PC-3 (cell line): ENCODE results near the gene ST3GAL6. TPM values are rescaled to one million over a fixed set of nuclear protein-coding genes. Genes with fewer than 3 reads are reported as not detected.

Experiments used
- ATAC-seq: fragments of 200-7000 bp; cut with Tn5 transposase; 2 replicates; pipeline ENCODE4 v1.9.1; 2020; ENCODE audit warnings: mild to moderate bottlenecking, moderate library complexity
- BruUV-seq: library from RNA; stranded (reverse); fragments of 400-500 nt; replicated peaks from 2 replicates; lab custom pipeline; 2021; lab: Mats Ljungman, UMichigan
- CTCF ChIA-PET: fragments of 300-600 bp; sonication (Branson Sonifier 250); formaldehyde crosslinking; loops from one replicate; lab custom pipeline; 2022; ENCODE audit warnings: antibody characterized with exemption; lab: Charles Lee
- POLR2A ChIA-PET: fragments of 300-600 bp; sonication (Branson Sonifier 250); formaldehyde crosslinking; loops from one replicate; lab custom pipeline; 2022; ENCODE audit warnings: antibody characterized with exemption; ENCODE audit not compliant: unreplicated experiment; lab: Charles Lee
- DNase-seq: peaks from one replicate; pipeline ENCODE4 v3.0.0-alpha.2; 2015
- H2AFZ ChIP-seq: fragments of 300-600 bp; sonication (generic); 2 replicates; pipeline ENCODE4 v1.6.0; 2016; ENCODE audit warnings: antibody characterized with exemption, low read length
- H3F3A ChIP-seq: fragments of 300-600 bp; sonication (generic); one replicate; pipeline ENCODE4 v1.6.0; 2017; ENCODE audit warnings: antibody characterized with exemption, low read length, control low read depth, mild to moderate bottlenecking; ENCODE audit not compliant: unreplicated experiment
- H3K27ac ChIP-seq: fragments of 300-600 bp; sonication (generic); 2 replicates; pipeline ENCODE4 v1.5.1; 2016; ENCODE audit warnings: mild to moderate bottlenecking, low read length
- H3K27me3 ChIP-seq: fragments of 300-600 bp; sonication (generic); 2 replicates; pipeline ENCODE4 v1.6.1; 2016; ENCODE audit warnings: low read length, mixed read lengths
- H3K36me3 ChIP-seq: fragments of 300-600 bp; sonication (generic); 2 replicates; pipeline ENCODE4 v1.6.1; 2016; ENCODE audit warnings: low read depth, mixed run types, low read length, mixed read lengths
- H3K4me1 ChIP-seq: fragments of 300-600 bp; sonication (generic); 2 replicates; pipeline ENCODE4 v1.5.1; 2016; ENCODE audit warnings: low read length; ENCODE audit not compliant: insufficient read depth
- H3K4me2 ChIP-seq: fragments of 300-600 bp; sonication (generic); 2 replicates; pipeline ENCODE4 v1.6.0; 2016; ENCODE audit warnings: low read length
- H3K4me3 ChIP-seq: fragments of 300-600 bp; sonication (generic); 2 replicates; pipeline ENCODE4 v1.5.1; 2016; ENCODE audit warnings: mild to moderate bottlenecking, low read length, mixed read lengths
- H3K79me2 ChIP-seq: fragments of 300-600 bp; sonication (generic); 2 replicates; pipeline ENCODE4 v1.6.1; 2017; ENCODE audit warnings: low read length, mixed read lengths
- H3K9ac ChIP-seq: fragments of 300-600 bp; sonication (generic); 2 replicates; pipeline ENCODE4 v1.6.0; 2016; ENCODE audit warnings: mild to moderate bottlenecking, low read length
- H3K9me2 ChIP-seq: fragments of 300-600 bp; sonication (generic); replicated peaks from 2 replicates; pipeline ENCODE4 v1.6.1; 2016; ENCODE audit warnings: mixed run types, low read length, mixed read lengths
- H3K9me3 ChIP-seq: fragments of 300-600 bp; sonication (generic); 2 replicates; pipeline ENCODE4 v1.6.1; 2016; ENCODE audit warnings: low read length, mixed read lengths
- H4K20me1 ChIP-seq: fragments of 300-600 bp; sonication (generic); 2 replicates; pipeline ENCODE4 v1.6.1; 2016; ENCODE audit warnings: low read length, mixed read lengths
- EZH2 ChIP-seq: fragments of 300-600 bp; sonication (generic); IDR thresholded peaks from one replicate; pipeline ENCODE4 v1.6.1; 2017; ENCODE audit warnings: antibody characterized with exemption, mild to moderate bottlenecking, low read length; ENCODE audit not compliant: unreplicated experiment
- EZH2phosphoT487 ChIP-seq: fragments of 300-600 bp; sonication (generic); IDR thresholded peaks from 2 replicates; pipeline ENCODE4 v1.6.1; 2018; ENCODE audit warnings: mild to moderate bottlenecking, antibody characterized with exemption, low read length, borderline replicate concordance
- intact Hi-C: fragments of 100-400 bp; cut with micrococcal nuclease; formaldehyde crosslinking; loops from 2 replicates; pipeline ENCODE4 v1.9.0; 2023
- total RNA-seq: library from RNA; depleted of rRNA; stranded (reverse); fragments of >200 nt; gene quantifications from 2 replicates; pipeline ENCODE4 v1.2.3, GENCODE V29; 2014
- TF ChIP-seq, protein P1 (sequence below): fragments of 300-600 bp; sonication (generic); conservative IDR thresholded peaks from 2 replicates; pipeline ENCODE4 v1.5.1; 2017; ENCODE audit warnings: antibody characterized with exemption, low read depth, mild to moderate bottlenecking, low read length

Gene ST3GAL6
- total RNA-seq, 1 experiment from 2014 or later = 11.5 TPM

- Histone ChIP-seq H3K27me3 (no peaks in the 10 kb centered on the region), H3K9me2 (no peaks in the 10 kb centered on the region), H3K4me2 (no peak overlapping the region), H3K4me1 (no peaks in the 10 kb centered on the region), H3K4me3 (no peak overlapping the region), H3F3A (no peaks in the 10 kb centered on the region), H3K9ac (no peak overlapping the region), H3K27ac (no peak overlapping the region), H3K9me3 (no peaks in the 10 kb centered on the region), H4K20me1 (no peaks in the 10 kb centered on the region), H2AFZ (no peak overlapping the region), H3K79me2 (no peaks in the 10 kb centered on the region), H3K36me3 (no peaks in the 10 kb centered on the region)
- DNase-seq (no peak), ATAC-seq (no peak)
- ChIA-PET POLR2A (no interaction called here), CTCF (no interaction called here)
- intact Hi-C loops = no loop called here
- TF ChIP-seq EZH2 = no peak
- no peak for TF ChIP-seq EZH2phosphoT487
- TF ChIP-seq, protein P1, sequence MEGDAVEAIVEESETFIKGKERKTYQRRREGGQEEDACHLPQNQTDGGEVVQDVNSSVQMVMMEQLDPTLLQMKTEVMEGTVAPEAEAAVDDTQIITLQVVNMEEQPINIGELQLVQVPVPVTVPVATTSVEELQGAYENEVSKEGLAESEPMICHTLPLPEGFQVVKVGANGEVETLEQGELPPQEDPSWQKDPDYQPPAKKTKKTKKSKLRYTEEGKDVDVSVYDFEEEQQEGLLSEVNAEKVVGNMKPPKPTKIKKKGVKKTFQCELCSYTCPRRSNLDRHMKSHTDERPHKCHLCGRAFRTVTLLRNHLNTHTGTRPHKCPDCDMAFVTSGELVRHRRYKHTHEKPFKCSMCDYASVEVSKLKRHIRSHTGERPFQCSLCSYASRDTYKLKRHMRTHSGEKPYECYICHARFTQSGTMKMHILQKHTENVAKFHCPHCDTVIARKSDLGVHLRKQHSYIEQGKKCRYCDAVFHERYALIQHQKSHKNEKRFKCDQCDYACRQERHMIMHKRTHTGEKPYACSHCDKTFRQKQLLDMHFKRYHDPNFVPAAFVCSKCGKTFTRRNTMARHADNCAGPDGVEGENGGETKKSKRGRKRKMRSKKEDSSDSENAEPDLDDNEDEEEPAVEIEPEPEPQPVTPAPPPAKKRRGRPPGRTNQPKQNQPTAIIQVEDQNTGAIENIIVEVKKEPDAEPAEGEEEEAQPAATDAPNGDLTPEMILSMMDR = no peak
- BruUV-seq = no TSS peak
Measured at GRCh38 chr3:98766924-98767323, 3.8 kb downstream of the ST3GAL6 start.

- DNase-seq (no peak), ATAC-seq (no peak)
- POLR2A ChIA-PET = no interaction called here
- H3F3A ChIP-seq = no peaks in the 10 kb centered on the region
- BruUV-seq = no TSS peak
- no peaks in the 10 kb centered on the region for H4K20me1 ChIP-seq
- CTCF ChIA-PET = interaction anchor here (0.7 kb wide), 1 partner anchor 246 kb away, joined by 3 read pairs; the partner anchor contains the start of gene CLDND1
- H3K4me3 ChIP-seq = no peak overlapping the region
- no peak overlapping the region for H2AFZ ChIP-seq
- no peak overlapping the region for H3K9ac ChIP-seq
- intact Hi-C loops = no loop called here
- H3K27ac ChIP-seq = no peak overlapping the region
- no peaks in the 10 kb centered on the region for H3K79me2 ChIP-seq
- no peaks in the 10 kb centered on the region for H3K9me3 ChIP-seq
- no peaks in the 10 kb centered on the region for H3K9me2 ChIP-seq
- H3K36me3 ChIP-seq = 0 out of 2 replicates have a peak, but pooled peaks cover 2% of the 10 kb centered on the region
- TF ChIP-seq, protein P1 = no peak
- TF ChIP-seq EZH2 (no peak), EZH2phosphoT487 (no peak)
- no peaks in the 10 kb centered on the region for H3K27me3 ChIP-seq
- H3K4me2 ChIP-seq = no peak overlapping the region
- H3K4me1 ChIP-seq = no peaks in the 10 kb centered on the region
Measured at GRCh38 chr3:98768961-98769360, 5.8 kb downstream of the ST3GAL6 start.

DNA sequence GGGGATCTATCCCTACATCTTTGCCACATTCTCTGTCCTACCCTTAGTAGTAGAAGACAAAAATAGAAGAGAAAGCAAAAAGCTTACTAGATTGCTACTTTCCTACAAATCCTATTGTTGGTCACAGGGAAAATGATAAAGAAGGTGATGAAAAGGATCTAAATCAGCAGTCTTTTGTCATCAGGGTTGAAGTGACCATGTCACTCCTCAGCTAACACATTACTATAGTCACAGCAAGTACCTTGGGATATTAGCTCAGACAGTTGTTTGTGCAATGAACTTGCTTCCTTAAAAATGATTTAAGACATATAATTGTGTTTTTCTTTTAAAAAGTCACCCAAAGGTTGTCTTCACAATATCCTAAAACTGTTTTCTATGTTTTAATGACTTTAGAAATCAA is 6.3 kb downstream of the ST3GAL6 start:
- Histone ChIP-seq H3K27me3 (no peaks in the 10 kb centered on the region), H3K4me2 (no peak overlapping the region), H3K27ac (no peak overlapping the region), H3K9me2 (no peaks in the 10 kb centered on the region), H3K36me3 (peaks cover 7% of the 10 kb centered on the region; the same call in 1 of the 2 replicates), H3K4me1 (no peaks in the 10 kb centered on the region), H3K9me3 (no peaks in the 10 kb centered on the region), H3F3A (no peaks in the 10 kb centered on the region), H4K20me1 (no peaks in the 10 kb centered on the region), H3K79me2 (no peaks in the 10 kb centered on the region), H2AFZ (no peak overlapping the region), H3K9ac (no peak overlapping the region), H3K4me3 (no peak overlapping the region)
- DNase-seq (no peak), ATAC-seq (no peak)
- TF ChIP-seq, protein P1 = no peak
- TF ChIP-seq EZH2phosphoT487 (no peak), EZH2 (no peak)
- CTCF ChIA-PET = interaction anchor here (0.7 kb wide), 1 partner anchor 247 kb away, joined by 3 read pairs; the partner anchor contains the start of gene CLDND1
- POLR2A ChIA-PET = no interaction called here
- intact Hi-C loops = no loop called here
- BruUV-seq = no TSS peak
